Activated CD8-positive, alpha-beta T cell treated with anti-CD3 and anti-CD28 coated beads for 36 hours (primary cell): ENCODE results near the gene ARHGEF19. TPM values are rescaled to one million over a fixed set of nuclear protein-coding genes. Genes with fewer than 3 reads are reported as not detected.

Experiments used
- ATAC-seq: fragments of 200-7000 bp; cut with Tn5 transposase; one replicate; pipeline ENCODE4 v1.10.0; 2021; ENCODE audit warnings: mild to moderate bottlenecking, moderate library complexity
- CTCF ChIA-PET: fragments of 350-600 bp; sonication (Branson Sonifier 250); formaldehyde crosslinking; loops from one replicate; lab custom pipeline; 2021; ENCODE audit warnings: antibody characterized with exemption; lab: Charles Lee
- POLR2A ChIA-PET: fragments of 350-600 bp; sonication (Branson Sonifier 250); formaldehyde crosslinking; loops from one replicate; lab custom pipeline; 2021; ENCODE audit warnings: antibody characterized with exemption; lab: Charles Lee
- DNase-seq: peaks from one replicate; pipeline ENCODE4 v3.0.0-alpha.2; 2020
- H3K27ac Mint-ChIP-seq: one replicate; pipeline ENCODE4 v1.8.0; 2021; ENCODE audit warnings: mild to moderate bottlenecking, mixed read lengths
- H3K27me3 Mint-ChIP-seq: one replicate; pipeline ENCODE4 v1.8.0; 2021; ENCODE audit warnings: mixed read lengths
- H3K36me3 Mint-ChIP-seq: one replicate; pipeline ENCODE4 v1.8.0; 2021; ENCODE audit warnings: low read depth, mixed read lengths
- H3K4me1 Mint-ChIP-seq: one replicate; pipeline ENCODE4 v1.8.0; 2021; ENCODE audit warnings: low read depth, mixed read lengths
- H3K4me3 Mint-ChIP-seq: one replicate; pipeline ENCODE4 v1.8.0; 2021; ENCODE audit warnings: mild to moderate bottlenecking, moderate library complexity, mixed read lengths
- H3K9me3 Mint-ChIP-seq: one replicate; pipeline ENCODE4 v1.8.0; 2021; ENCODE audit warnings: mixed read lengths
- intact Hi-C: fragments of 100-400 bp; cut with micrococcal nuclease; formaldehyde crosslinking; loops from one replicate; pipeline ENCODE4 v1.10.0; 2022
- total RNA-seq, 2 experiments: library from RNA; stranded (reverse); gene quantifications; one replicate each; pipeline ENCODE4 v1.2.3, GENCODE V29; 2021
- TF ChIP-seq, protein P1 (sequence below): fragments of 200-600 bp; IDR thresholded peaks from one replicate; pipeline ENCODE4 v1.8.0; 2022; ENCODE audit warnings: antibody characterized with exemption, mild to moderate bottlenecking

Gene ARHGEF19
- total RNA-seq, 2 experiments from 2014 or later, result 5.7 to 7.4 TPM

DNA sequence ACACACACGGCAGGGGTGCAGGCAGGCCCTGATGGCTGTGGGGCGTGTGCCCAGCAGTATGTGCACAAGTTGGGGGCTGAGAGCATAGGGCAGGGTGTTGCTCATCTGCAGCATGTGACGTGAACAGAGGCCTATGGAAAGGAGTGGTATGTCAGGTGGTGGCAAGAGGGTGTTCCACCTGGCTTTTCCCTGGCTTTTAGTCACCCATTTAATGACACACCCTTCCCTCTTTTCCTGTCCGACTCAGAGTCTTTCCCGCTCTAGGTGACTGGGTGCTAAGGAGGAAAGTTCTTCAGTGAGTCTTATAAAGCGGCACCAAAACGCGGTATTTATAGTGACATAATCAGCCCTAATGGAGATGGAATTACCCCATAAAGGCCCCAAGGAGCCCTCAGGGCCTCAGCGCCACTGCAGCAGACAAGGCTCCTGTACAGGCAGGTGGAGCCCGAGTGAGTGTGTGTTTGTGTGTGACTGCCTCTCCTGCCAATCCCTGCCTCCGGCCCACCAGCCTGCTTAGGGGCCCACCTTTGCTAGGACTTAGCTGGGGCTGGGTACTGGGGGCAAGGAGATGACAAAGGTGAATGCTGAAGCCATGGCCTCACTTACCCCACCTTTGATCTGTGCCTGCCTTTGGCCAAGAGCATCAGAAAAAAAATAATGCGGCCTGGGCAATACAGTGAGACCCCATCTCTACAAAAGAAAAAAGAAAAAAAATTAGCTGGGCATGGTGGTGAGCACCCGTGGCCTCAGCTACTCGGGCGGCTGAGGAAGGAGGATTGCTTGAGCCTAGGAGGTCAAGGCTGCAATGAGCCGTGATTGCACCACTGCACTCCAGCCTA, 53.2 kb downstream of the ARHGEF19 start:
- H3K4me1 Mint-ChIP-seq, result peaks cover 42% of the 10 kb centered on the region
- H3K36me3 Mint-ChIP-seq, result no peaks in the 10 kb centered on the region
- ATAC-seq, result no peak

DNA sequence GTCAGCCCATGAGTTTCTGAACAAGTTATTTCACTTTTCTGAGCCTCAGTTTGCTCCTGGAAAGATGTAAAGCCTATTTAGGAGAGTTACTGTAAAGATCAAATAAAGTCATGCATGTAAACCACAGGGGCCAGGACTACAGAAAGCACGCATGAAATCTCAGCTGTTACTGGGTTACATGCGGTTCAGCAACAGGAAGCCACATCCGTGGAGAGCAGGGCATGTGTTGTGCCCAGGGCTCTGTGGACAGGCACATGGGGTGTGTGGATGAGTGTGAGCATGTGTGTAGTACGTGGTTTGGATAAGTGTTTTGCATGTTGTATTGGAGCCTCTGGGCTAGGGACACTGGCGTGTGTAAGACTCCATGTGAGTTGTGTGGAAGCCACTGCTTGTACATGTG, 54.4 kb downstream of the ARHGEF19 start:
- peak; percentile 34 for ATAC-seq
- Mint-ChIP-seq H3K4me1 (peaks cover 36% of the 10 kb centered on the region), H3K27ac (no peak overlapping the region), H3K27me3 (peaks cover 14% of the 10 kb centered on the region), H3K9me3 (no peaks in the 10 kb centered on the region), H3K4me3 (no peak overlapping the region), H3K36me3 (no peaks in the 10 kb centered on the region)
- peak; percentile 57 for DNase-seq
- TF ChIP-seq, protein P1, sequence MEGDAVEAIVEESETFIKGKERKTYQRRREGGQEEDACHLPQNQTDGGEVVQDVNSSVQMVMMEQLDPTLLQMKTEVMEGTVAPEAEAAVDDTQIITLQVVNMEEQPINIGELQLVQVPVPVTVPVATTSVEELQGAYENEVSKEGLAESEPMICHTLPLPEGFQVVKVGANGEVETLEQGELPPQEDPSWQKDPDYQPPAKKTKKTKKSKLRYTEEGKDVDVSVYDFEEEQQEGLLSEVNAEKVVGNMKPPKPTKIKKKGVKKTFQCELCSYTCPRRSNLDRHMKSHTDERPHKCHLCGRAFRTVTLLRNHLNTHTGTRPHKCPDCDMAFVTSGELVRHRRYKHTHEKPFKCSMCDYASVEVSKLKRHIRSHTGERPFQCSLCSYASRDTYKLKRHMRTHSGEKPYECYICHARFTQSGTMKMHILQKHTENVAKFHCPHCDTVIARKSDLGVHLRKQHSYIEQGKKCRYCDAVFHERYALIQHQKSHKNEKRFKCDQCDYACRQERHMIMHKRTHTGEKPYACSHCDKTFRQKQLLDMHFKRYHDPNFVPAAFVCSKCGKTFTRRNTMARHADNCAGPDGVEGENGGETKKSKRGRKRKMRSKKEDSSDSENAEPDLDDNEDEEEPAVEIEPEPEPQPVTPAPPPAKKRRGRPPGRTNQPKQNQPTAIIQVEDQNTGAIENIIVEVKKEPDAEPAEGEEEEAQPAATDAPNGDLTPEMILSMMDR, result no peak
- intact Hi-C loops, result no loop called here
- ChIA-PET POLR2A (interaction anchor here (0.9 kb wide), 1 partner anchor 10 kb away, joined by 3 read pairs; no protein-coding TSS in a partner anchor), CTCF (interaction anchor here (1.2 to 1.4 kb wide), 2 partner anchors 79 to 366 kb away, joined by 3 read pairs; no protein-coding TSS in a partner anchor)

More for the DNA sequence above, 53.2 kb downstream of the ARHGEF19 start:
- DNase-seq, result no peak
- Mint-ChIP-seq H3K27me3 (peaks cover 6% of the 10 kb centered on the region), H3K27ac (no peak overlapping the region), H3K4me3 (no peak overlapping the region), H3K9me3 (no peaks in the 10 kb centered on the region)
- TF ChIP-seq, protein P1, result no peak
- POLR2A ChIA-PET, result interaction anchor here (0.9 to 1.2 kb wide), 2 partner anchors 9 to 81 kb away, joined by 3 read pairs; no protein-coding TSS in a partner anchor
- intact Hi-C loops, result no loop called here
- CTCF ChIA-PET, result interaction anchor here (1.4 kb wide), 1 partner anchor 80 kb away, joined by 3 read pairs; no protein-coding TSS in a partner anchor

DNA sequence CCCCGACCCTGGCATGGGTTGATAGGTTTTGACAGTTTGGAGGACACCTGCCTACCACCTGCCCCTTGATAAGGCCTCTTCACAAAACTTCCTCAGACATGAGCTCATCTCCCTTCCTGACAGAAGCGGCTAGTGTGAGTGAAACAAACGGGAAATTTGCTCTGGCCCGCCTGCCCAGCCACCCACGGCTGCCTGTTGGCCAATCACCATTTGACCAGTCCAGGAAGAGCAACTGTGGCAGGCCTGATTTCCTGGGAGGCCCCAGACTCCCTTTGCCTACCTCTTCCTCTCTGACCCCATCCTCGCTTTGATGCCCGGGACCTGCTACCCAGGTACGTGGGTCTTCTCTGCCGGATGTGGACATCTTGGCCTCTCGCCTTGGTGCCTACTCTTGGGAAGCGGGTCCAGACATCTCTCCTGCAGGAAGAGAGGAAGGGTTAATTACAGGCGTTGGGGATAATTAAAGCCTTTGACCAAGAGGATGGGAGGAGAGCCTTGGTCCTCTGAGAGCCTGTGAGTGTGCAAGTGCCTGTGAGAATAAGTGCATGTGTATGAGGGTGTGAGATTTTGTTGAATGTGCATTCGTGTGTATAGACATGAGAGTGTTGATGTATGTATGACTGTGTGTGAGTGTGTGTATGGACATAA, 55.5 kb downstream of the ARHGEF19 start:
- no peak overlapping the region for H3K4me3 Mint-ChIP-seq
- TF ChIP-seq, protein P1, result no peak
- H3K27me3 Mint-ChIP-seq, result peaks cover 18% of the 10 kb centered on the region
- no peaks in the 10 kb centered on the region for H3K36me3 Mint-ChIP-seq
- CTCF ChIA-PET, result interaction anchor here (0.9 to 1.7 kb wide), 3 partner anchors 75 to 79 kb away, joined by 3 to 4 read pairs (median 3); no protein-coding TSS in a partner anchor
- intact Hi-C loops, result no loop called here
- POLR2A ChIA-PET, result interaction anchor here (1.8 kb wide), 1 partner anchor 12 kb away, joined by 5 read pairs; no protein-coding TSS in a partner anchor
- H3K27ac Mint-ChIP-seq, result no peak overlapping the region
- H3K9me3 Mint-ChIP-seq, result no peaks in the 10 kb centered on the region
- no peak for ATAC-seq
- peaks cover 28% of the 10 kb centered on the region for H3K4me1 Mint-ChIP-seq
- DNase-seq, result no peak

DNA sequence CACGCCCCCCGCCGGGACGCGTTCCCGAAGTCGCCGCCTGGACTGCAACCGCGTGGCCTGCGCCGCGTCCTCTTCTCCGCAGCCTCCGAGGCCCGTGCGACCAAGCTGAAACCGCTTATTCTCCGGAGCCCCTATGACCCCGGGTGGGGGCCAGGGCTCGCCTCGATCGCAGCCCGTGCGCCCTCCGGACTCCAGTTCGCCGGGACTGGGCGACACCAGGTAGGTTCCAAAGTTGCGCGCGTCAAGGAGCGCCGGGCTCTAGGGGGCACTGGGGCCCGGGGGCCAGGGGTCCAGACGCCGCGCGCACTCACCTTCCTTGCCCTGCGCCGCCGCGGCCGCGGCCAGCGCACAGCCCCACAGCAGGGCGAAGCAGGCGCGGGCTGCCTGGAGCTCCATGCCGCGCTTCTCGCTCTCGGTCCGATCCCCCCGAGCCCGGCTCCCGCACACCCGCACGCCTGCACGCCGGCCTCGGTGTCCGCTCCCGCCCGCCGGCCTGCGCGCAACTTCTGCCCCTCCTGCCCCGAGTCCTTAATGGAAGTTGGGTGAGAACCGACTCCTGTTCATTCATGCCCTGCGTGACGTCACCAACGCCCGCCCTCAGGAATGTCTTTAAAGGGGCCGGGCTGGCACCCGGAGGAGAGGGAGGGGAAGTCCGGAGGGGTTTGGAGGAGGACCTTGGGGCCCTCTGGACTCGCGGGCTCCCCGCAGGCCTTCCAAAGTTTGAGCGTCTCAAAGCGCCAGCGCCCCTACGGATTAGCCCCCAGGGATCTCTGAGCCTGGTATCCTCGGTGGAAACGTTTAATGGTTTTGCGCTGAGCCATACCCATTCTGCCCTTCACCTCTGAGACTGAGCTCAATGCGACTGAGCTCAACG, 56.7 kb downstream of the ARHGEF19 start, which contains the start of gene EPHA2:
Gene EPHA2, minus strand, starts transcription at position 533 of the 874 bp plus-strand sequence. Its CDS starts 137 bp downstream, at position 396.
- peaks cover 23% of the 10 kb centered on the region for H3K4me1 Mint-ChIP-seq
- CTCF ChIA-PET, result interaction anchor here (0.5 to 1.7 kb wide), 4 partner anchors 74 to 116 kb away, joined by 3 to 4 read pairs (median 3); no protein-coding TSS in a partner anchor
- TF ChIP-seq, protein P1, result no peak

More for the DNA sequence above, 56.7 kb downstream of the ARHGEF19 start, which contains the start of gene EPHA2:
- DNase-seq (no peak), ATAC-seq (no peak)
- peak within 1 kb of the TSS; percentile 16 for H3K4me3 Mint-ChIP-seq
- H3K9me3 Mint-ChIP-seq, result no peaks in the 10 kb centered on the region
- intact Hi-C loops, result no loop called here
- no peaks in the 10 kb centered on the region for H3K36me3 Mint-ChIP-seq
- no peak within 1 kb of the TSS for H3K27ac Mint-ChIP-seq
- peaks cover 23% of the 10 kb centered on the region for H3K27me3 Mint-ChIP-seq
- POLR2A ChIA-PET, result interaction anchor here (1.3 to 1.8 kb wide), 2 partner anchors 8 to 13 kb away, joined by 3 to 5 read pairs; no protein-coding TSS in a partner anchor
